NT2/D1 (cell line): Measurements from ENCODE around the gene GLTPD2.

ENCODE experiments used
- DNase-seq: peaks from one replicate; pipeline ENCODE4 v3.0.0-alpha.2; 2011; ENCODE audit warnings: low read depth, low spot score
- H3K27me3 ChIP-seq: 2 replicates; pipeline ENCODE4 v1.6.0; 2011; ENCODE audit warnings: mild to moderate bottlenecking; ENCODE audit not compliant: insufficient read length, insufficient read depth
- H3K36me3 ChIP-seq: 2 replicates; pipeline ENCODE4 v1.6.1; 2011; ENCODE audit warnings: mild to moderate bottlenecking, low read length, mixed read lengths; ENCODE audit not compliant: insufficient read depth, insufficient read length
- H3K4me1 ChIP-seq: 2 replicates; pipeline ENCODE4 v1.5.1; 2011; ENCODE audit not compliant: insufficient read depth, insufficient read length
- H3K4me3 ChIP-seq: 2 replicates; pipeline ENCODE4 v1.5.1; 2011; ENCODE audit warnings: low read depth; ENCODE audit not compliant: insufficient read length
- H3K9ac ChIP-seq: 2 replicates; pipeline ENCODE4 v1.6.0; 2011; ENCODE audit warnings: low read depth; ENCODE audit not compliant: insufficient read length
- H3K9me3 ChIP-seq: 2 replicates; pipeline ENCODE4 v1.5.1; 2011; ENCODE audit warnings: mild to moderate bottlenecking, low read length; ENCODE audit not compliant: insufficient read depth
- SUZ12 ChIP-seq: IDR thresholded peaks from 2 replicates; pipeline ENCODE4 v1.6.1; 2011; ENCODE audit not compliant: insufficient read length, insufficient read depth; ENCODE audit errors: extremely low read depth
- YY1 ChIP-seq: IDR thresholded peaks from 2 replicates; pipeline ENCODE4 v1.6.1; 2011; ENCODE audit not compliant: insufficient read length, insufficient read depth
- ZNF274 ChIP-seq: IDR thresholded peaks from 2 replicates; pipeline ENCODE4 v1.6.1; 2011; ENCODE audit warnings: mild to moderate bottlenecking, low read depth, low read length

GLTPD2 gene

DNA sequence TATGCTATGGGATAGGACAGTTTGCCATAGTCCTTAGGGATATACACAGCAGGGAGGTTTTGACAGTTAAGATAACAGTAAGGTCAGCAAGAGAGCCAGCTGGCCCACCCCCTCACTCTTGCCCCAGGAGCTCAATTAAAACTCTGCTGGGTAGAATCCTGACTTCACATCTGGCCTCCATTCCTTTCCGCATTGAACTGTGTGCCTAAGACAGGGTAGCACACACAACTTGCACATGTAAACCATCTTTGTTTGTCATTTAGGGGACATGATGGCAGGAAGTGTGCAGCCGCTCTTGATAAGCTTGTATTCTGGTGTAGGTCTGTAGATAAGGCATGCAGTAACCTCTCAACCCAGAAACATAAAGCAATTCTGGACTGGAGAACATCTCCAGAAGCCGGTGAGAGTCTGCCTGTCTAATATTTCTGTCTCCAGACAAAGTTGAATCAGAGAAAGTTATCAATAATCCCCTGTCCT is 49.6 kb downstream of the GLTPD2 start:
- DNase-seq, result no peak
- H3K27me3 ChIP-seq, result no peaks in the 10 kb centered on the region
- H3K9ac ChIP-seq, result no peak overlapping the region
- peaks cover 13% of the 10 kb centered on the region for H3K36me3 ChIP-seq
- H3K4me1 ChIP-seq, result no peaks in the 10 kb centered on the region
- no peaks in the 10 kb centered on the region for H3K9me3 ChIP-seq
- H3K4me3 ChIP-seq, result no peak overlapping the region
- TF ChIP-seq SUZ12, result no peak
- no peak for TF ChIP-seq YY1

DNA sequence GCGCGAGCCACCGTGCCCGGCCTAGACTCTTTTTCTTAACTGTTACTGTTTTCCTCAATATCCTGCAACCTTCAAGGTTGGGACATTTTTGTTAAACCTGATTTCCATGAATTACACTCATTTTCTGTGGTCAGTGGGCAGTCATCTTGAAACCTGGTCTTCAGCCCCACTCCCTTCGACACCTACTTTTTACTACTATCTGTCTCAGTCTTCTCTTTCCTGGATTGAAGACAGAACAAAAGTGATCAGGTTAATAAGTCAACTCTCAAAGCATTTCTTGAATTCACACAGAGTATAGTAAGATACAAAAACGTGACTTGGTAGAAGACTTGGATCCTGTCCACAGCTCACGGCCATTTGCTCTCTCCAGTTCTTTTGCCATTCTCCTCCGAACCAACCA is 50.5 kb downstream of the GLTPD2 start:
- Histone ChIP-seq H3K9me3 (no peaks in the 10 kb centered on the region), H3K4me1 (no peaks in the 10 kb centered on the region), H3K4me3 (no peak overlapping the region), H3K36me3 (peaks cover 13% of the 10 kb centered on the region), H3K9ac (no peak overlapping the region), H3K27me3 (no peaks in the 10 kb centered on the region)
- TF ChIP-seq SUZ12, result no peak
- no peak for TF ChIP-seq YY1
- no peak for TF ChIP-seq ZNF274
- DNase-seq, result no peak
